ENCODE results near the gene SARM1.
A peak's percentile ranks its signal among the peaks of the same experiment; 100 is the strongest.
"Not testable (repeated sequence)": the region's sequence is repeated elsewhere in the genome, so short reads cannot be mapped to it uniquely, and the experiment has no call there.

SARM1 gene

DNA sequence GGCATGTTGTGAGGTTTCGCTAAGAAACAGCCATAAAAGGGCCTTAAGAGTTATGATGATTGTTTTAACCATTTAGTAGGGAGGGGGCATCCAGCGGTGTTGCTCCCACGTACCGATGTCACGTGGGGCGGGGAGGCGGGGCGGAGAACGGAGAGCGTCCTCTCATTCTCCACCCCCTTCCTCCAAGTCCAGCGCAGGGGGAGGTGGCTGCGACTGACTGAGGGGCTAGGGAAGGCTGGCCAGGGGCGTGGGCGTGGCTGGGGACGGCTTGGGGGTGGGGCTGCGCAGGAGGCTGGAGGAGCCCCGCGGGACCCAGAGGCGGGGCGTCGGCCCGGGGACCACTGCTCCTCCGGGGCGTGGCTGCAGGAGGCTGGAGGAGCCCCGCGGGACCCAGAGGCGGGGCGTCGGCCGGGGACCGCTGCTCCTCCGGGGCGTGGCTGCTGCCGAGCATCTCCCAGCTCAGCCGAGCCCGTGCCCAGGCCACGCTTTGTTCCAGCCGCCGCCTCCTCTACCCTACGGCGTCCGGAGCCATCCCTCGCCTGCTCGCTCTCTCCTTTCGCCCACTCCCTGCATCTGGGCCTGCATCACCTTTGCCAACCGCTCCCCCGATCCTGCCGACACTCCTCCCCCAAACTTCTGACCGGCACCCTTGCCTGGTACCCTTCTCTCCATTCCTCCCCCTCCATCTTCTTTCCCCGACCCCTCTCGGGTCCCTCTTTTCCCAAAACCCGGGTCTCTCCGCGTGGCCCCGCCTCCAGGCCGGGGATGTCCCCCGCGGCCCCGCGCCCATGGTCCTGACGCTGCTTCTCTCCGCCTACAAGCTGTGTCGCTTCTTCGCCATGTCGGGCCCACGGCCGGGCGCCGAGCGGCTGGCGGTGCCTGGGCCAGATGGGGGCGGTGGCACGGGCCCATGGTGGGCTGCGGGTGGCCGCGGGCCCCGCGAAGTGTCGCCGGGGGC is at the start of gene SARM1:
SARM1 (plus strand) TSS at position 450 of the 958 bp plus-strand sequence; CDS start at position 789, 339 bp downstream.
- DNase-seq (ENCODE audit: low spot score) = peak; percentile 81

DNA sequence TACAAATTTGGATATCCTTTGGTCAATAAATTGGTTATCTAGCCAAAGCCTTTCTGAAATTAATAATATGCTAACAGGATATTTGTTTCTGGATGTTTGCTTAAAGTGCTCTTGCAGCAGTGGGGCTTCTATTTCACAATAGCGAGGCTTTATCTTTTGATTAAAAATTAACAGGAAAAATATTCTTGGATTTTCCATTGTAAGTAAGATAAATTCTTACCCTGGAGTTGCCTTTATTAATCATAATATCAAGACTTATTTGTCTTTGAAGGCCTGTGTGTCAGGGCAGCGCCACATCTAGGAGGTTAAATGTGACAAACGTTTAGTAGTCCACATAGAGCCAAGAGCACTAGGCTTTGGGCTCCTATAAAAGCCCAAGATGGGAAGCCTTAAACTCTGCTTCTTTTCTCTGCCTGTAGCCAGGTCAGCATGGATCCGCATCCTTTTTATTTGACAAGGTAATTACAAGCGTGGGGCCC is 47.2 kb upstream of the SARM1 start:
- DNase-seq (ENCODE audit: low spot score) = no peak

DNA sequence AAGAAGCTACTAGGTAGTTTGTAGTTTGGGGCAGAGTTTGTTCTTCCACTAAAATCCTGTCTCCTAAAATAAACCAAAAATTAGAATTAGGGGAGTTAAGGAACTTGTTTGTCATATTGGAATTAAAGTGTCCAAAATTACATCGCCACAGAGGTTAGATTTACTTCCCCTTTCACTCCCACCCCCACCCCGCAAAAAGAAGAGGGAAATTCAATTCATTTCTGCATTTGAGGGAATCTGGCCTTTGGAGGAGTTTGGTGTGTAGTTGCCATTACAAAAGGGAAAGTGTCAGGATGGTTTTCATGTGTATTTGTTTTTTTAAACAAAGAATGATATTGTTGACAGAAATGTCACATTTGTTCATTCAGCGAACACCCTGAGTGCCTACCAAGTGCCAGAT is 46.7 kb upstream of the SARM1 start:
- no peak for DNase-seq (ENCODE audit: low spot score)

DNA sequence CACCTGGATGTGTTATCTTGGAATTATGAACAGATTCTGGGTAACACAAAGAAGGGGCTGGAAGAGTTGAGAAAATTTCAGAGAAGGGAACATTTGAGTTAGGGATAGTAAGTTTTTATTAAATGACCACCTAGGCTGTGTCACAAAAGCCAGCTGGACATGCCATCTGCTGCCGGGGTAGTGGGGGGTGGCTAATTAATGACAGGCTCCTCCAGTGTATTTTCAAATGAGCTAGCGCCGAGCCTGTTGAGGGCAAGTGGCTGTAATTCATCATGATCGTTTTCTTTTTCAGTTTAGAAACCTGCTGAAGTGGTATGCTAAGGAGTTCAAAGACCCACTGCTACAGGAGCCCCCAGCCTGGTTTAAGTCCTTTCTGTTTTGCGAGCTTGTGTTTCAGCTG is 46.3 kb upstream of the SARM1 start:
- no peak for DNase-seq (ENCODE audit: low spot score)

DNA sequence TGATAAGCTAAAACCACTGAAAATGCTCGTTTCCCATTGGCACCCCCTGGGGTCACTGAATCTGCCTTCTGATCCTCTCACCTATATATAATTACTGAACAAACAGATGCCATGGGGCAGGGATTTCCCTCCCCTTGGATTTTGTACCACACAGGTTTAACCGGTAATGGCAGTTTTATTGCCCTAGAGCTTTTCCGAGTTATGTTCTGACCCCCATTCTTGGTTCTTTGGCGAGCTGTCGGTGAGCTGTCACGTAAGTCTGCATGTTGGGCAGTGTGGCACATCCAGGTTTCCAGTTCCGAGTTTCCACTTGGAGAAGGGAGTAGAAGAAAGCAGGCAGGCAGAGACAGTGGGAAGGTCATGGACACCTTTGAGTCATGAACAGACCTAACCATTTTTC is 45.4 kb upstream of the SARM1 start:
- DNase-seq (ENCODE audit: low spot score) = no peak

DNA sequence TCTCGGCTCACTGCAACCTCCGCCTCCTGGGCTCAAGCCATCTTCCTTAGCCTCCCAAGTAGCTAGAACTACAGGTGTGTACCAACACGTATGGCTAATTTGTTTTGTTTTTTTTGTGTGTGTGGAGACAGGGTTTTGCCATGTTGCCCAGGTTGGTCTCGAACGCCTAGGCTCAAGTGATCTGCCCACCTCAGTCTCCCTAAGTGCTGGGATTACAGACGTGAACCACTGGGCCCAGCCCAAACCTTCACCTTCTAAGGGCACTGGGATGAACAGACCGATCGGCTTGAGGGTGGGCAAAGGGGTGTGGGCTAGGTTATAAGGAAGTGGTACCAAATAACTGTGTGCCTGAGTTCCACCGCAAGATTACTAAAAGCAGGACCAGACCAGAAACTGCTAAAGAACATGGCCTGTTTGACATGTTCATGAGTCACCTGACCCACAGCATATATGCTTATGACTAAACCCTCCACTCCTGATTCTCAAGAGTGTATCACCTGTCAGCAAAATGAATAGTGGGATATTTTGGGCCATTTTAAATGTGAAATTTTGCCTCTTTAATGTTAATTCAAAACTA is 44.4 kb upstream of the SARM1 start:
- no peak for DNase-seq (ENCODE audit: low spot score)

DNA sequence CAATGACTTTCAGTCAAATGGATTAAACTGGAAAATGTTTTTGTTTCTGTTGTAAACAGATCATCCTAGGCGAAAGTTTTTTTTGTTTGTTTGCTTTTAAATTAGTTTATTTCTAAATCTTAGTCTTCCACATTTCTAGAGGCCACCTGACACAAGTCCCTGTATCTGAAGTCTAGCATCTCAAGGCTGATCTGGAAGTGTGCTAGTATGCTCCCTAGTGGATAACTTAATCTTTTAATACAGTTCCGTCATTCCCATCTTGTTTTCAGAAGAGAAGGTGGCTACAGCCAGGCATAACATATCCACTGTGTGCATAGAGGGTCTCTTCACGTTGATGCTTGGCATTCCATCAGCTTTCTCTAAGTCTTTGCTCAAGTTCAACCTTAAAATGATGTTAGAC is 43.8 kb upstream of the SARM1 start:
- no peak for DNase-seq (ENCODE audit: low spot score)

DNA sequence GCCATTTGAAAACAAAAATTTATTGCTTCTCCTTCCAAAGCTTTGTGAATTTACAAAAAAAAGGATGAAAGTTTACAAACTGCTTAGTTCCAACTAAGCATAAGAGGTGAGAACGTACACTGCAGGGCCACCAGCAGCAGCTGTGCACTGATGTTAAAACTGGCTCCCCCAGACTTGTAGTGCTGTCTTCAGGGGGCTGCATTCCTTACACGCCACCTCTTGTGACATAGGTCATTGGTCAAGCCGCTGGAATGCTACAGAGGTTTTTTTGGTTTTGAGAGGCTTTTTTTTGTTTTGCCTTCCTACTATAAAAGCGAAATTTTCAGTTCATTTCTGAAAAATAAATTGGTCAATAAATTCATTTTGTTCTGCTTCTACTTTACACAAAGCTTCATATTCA is 43.2 kb upstream of the SARM1 start:
- no peak for DNase-seq (ENCODE audit: low spot score)

DNA sequence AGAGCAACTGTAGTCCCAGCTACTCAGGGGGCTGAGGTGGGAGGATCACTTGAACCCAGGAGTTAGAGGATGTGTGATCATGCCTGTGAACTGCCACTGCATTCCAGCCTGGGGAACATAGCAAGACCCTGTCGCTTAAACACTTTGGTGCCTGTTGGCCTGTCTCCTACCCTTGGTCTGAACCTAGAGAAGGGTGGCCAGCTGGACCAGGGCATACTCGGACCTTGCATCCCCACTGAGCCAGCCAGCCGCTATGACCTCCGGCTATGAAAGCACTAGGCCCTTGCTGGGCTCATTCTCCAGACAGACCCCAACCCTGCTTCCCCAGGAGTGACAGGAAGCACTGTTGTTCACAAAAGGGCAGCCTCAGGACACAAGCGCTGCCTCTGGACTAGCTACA is 40.8 kb upstream of the SARM1 start:
- DNase-seq (ENCODE audit: low spot score) = no peak

DNA sequence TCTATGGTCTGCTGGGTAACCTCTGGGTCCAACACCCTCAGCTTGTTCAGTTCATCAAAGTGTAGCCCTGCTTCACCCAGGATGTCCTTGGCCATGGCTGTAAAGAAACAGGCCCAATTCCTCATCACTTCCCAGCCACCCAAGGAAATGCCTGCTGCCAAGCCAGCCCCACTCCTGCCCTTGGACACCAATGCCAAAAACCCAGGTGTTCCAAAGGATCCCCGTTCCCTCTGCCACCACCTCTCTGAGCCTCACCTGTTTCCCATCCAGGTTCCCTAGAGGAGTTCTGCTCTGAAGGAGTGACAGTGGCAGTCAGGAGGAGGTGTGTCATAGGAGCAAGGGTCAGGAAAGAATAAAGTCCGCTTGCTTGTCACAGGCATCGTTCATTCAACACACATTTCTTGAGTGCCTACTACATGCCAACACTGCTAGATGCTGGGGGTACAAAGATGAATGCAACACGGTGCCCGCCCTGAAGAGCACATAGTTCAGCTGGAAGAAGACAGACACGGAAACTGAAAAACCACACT is 39.5 kb upstream of the SARM1 start:
- DNase-seq (ENCODE audit: low spot score) = no peak

DNA sequence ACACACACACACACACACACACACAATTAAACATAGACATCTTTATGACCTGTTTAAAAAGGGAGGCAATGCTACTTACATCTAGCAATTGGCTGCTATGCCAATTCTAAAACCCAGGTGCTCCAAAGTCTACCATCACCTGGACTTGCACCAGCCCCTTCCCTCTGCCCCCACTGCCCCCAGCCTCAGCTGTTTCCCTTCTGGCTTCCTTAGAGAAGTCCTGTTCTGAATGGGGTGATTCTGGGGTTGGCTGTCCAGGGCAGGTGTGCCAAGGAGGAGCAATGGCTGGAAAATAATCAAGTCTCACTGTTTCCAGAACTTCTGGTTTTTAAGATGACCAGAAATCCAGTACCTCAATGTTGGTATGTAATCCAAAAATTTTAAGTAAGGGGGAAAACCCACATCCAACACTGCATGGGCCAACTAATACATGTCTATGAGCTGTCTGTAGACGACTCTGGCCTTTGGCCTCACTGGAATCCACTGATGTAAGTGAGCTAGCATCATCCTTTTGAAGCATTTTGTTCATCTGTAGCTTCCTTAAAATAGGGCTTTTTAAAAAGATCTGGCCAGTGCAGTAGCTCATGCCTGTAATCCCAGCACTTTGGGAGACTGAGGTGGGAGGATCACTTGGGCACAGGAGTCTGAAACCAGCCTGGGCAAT is 38.3 kb upstream of the SARM1 start:
- no peak for DNase-seq (ENCODE audit: low spot score)

DNA sequence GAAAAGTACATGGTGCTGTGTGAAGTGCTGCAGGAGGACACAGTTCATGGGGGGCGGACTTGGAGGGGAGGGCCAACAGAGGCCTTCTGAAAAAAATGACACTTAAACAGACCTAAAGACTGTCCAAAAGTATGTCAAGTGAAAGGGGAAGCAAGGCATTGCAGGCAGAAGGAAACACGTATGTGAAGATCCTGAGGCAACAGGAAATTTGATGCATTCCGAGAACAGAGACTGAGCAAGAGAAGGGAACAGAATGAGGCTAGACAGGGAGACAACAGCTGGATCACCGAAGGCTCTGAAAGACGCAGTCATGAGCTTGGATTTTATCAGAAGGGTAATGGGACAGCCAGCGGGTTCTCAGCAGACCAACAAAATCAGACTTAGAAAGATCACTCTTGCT is 37.3 kb upstream of the SARM1 start:
- DNase-seq (ENCODE audit: low spot score) = no peak

DNA sequence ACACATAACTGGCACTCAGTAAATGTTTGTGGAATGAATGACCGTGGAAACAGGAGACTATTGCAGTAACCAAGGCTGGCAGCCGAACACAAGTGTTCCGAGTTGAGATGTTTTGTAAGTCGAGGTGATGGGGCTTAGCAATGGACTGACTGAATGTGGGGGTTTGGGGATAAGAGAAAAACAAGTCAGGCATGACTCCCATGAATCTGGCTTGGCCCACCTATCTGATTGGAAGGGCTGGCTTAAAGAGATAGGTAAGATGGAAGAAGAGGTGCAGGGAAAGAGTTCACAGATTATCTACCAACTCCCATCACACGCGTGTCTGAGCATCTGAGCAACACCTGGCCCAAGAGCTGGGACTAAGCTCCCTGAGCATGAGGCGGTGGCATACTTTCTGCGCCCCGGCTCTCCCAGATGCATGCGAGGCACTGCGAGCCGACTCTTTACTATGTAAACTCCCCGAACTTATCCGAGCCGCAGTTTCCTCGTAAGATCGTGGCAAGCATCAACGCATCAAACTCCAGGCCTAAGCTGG is 36.8 kb upstream of the SARM1 start:
- DNase-seq (ENCODE audit: low spot score) = no peak

DNA sequence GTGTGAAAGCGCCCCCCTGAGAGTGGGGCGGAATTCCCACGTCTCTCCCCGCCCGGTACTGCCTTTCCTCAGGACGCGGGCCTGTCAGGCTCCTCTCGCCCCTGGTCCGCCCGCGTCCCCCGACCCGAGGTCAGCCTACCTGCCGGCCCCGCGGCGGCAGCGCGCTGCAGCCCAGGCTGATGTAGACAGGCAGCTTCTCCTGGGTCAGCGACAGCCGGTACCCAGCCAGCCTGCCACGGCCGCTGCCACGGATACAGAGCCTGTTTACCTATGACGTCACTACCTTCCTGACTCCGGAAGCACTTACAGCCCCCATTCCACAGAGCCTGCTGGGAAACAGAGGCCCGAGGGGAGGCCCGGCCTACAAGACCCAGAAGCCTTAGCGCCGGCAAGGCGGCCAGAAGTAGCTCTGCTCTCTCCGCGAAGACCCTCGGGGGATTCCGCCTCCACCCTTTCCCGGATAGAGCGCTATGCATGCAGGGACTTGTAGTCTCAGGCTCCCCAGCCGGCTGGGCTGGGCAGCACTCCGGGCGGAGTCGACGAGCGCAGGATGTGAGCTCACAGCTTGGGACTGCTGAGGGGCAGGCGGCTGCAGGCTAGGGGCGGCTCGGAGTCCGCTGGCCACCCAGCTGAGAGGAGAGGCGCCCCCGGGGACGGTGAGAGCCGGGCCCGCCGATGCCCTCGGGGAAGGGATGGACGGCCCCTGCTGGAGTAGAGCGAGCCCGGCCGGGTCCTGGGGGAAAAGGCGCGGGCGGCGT is 36.1 kb upstream of the SARM1 start, which contains the start of the genes IFT20 and TNFAIP1:
IFT20 (minus strand) TSS at position 272 of the 758 bp plus-strand sequence. CDS start 3,487 bp downstream, outside the sequence.
TNFAIP1 (plus strand) TSS at position 561 of the 758 bp plus-strand sequence. CDS start 3,761 bp downstream, outside the sequence.
- peak; percentile 100 for DNase-seq (ENCODE audit: low spot score)

DNA sequence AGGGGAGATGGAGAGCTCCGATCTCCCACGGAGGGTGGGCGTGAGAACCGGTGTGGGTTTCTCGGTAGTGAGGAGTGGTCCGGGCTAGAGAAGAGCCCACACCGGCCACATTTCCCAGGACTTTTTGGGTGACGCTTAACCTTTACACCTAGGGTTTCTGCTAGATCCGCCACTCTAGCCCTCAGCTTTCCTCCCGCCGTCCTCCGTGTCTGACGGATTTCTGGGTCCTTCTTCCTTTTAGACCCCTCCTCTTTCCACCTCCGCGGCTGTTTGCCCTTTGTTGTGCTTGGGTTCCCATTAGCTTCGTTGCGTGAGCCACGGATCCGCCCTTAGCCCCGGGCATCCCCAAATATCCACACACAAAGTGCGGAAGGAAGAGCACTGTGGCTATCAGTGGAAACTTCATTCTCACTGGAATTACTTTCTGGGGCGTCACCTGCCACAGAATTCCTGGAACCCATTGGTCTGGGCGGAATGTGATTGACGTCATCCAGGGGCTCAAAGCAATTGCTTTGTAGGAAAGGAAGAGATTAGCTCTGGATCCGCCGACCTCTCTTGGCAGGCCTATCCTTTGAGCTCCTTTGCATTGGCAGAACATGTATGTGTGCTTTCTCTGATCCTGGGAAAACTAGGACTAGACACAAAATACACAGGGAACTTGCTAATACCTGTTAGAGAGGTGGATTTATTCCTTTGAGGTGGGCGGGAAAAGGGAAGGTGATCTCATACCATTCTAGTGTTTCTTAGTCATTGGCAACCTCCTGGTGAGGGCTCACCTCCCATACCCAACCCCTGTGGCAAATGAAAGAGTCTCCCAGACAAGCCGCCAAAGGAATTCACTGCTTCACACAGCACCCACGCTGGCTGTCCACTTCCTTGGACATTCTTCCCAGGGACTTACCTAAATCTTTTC is 35.3 kb upstream of the SARM1 start:
- peak; percentile 18 for DNase-seq (ENCODE audit: low spot score)

DNA sequence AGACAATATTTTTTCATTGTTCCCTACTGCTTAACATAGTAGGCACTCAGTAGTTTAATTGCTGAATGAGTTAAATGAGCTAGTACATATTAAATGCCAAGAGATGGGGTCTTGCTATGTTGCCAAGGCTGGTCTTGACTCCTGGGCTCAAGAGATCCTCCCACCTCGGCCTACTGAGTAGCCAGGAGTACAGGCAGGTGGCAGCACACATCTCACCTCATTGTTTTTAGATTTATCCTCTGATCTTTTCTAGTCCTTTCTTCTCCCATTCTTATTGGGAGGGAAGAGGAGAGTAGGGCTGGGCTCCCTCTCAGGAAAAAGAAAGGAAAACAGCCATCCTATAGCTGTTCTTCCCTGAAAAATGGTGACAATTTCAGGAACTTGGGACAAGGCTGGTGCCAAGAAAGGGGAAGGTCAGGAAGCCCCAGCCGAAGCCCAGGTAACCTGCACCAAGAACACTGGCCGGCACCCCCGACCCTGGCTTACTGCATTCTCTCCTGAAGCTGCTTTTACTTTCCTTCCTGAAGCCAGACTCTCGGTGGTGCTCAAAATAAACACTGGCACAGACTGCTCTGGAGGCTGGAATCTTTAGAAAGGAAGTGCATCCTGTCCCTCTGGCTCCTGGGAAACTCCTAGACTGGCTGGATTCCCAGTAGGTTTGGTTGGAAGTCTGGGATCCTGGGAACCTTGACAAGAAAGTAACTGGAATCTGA is 33.3 kb upstream of the SARM1 start:
- no peak for DNase-seq (ENCODE audit: low spot score)

DNA sequence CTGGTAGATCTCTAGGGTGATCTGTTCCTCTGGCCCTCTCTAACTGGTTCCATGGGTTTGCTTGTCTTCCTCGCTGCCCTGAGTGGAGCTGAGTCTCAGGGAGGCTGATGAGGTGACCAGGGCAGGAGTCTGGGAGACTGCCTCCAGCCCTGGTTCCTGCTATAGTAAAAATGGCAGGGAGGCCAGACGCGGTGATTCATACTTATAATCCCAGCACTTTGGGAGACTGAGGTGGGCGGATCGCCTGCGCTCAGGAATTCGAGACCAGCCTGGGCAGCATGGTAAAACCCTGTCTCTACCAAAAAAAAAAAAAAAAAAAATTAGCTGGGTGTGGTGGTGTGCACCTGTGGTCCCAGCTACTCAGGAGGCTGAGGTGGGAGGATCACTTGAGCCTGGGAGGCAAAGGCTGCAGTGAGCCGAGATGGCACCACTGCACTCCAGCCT is 32.7 kb upstream of the SARM1 start:
- DNase-seq (ENCODE audit: low spot score) = not testable (repeated sequence)

DNA sequence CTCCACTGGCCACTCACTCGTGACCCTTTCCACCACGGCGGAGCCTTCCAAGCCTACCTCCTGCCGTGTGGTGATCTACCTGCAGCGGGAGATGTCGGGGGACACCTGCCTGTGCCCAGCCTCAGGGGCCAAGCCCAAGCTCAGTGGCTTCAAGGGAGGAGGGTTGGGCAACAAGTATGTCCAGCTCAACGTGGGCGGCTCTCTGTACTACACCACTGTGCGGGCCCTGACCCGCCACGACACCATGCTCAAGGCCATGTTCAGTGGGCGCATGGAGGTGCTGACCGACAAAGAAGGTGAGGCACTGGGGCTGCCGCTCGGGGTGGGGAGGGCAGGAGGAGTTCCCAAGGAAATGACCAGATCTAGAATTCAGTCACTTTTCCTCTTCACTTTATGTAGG is 32.1 kb upstream of the SARM1 start:
- no peak for DNase-seq (ENCODE audit: low spot score)

DNA sequence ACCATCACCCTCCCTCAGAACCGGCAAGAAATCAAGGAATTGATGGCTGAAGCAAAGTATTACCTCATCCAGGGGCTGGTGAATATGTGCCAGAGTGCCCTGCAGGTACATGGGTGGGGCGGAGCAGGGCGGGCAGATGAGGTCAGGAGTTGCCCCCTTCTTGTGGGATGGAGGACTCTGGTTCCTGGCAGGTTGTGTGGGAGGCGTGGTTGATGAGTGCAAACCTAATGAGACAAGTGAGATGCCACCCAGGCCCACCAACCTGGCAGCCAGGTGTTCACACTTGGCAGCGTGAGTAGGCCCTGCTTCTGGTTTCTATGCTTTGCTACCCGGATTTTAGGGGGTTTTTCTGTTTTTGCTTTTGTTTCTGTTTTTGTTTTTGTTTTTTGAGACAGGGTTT is 31.1 kb upstream of the SARM1 start:
- no peak for DNase-seq (ENCODE audit: low spot score)
